SK-N-SH treated with all-trans-retinoic acid at 6 μM for 48 hours (cell line): ENCODE results near the gene SPHK2.

Experiments
- ATAC-seq: fragments of 200-7000 bp; cut with Tn5 transposase; 3 replicates; pipeline ENCODE4 v1.9.1; 2020; ENCODE audit warnings: mild to moderate bottlenecking, moderate library complexity
- ARNTL ChIP-seq: fragments of 450-650 bp; formaldehyde crosslinking; IDR thresholded peaks from 2 replicates; pipeline ENCODE4 v1.5.0; 2020; ENCODE audit warnings: low read depth, mild to moderate bottlenecking, moderate library complexity, borderline replicate concordance
- BACH2 ChIP-seq: fragments of 250-450 bp; sonication (Bioruptor Pico); IDR thresholded peaks from 2 replicates; pipeline ENCODE4 v1.9.0; 2021; ENCODE audit warnings: mild to moderate bottlenecking, borderline replicate concordance
- CSDC2 ChIP-seq: fragments of 250-450 bp; sonication (Bioruptor Pico); IDR thresholded peaks from 2 replicates; pipeline ENCODE4 v1.5.0; 2020; ENCODE audit warnings: mild to moderate bottlenecking, moderate library complexity
- GLIS3 ChIP-seq: fragments of 250-450 bp; sonication (Bioruptor Pico); IDR thresholded peaks from 2 replicates; pipeline ENCODE4 v1.5.0; 2020; ENCODE audit warnings: mild to moderate bottlenecking, moderate library complexity
- OSR1 ChIP-seq: fragments of 250-450 bp; sonication (Bioruptor Pico); IDR thresholded peaks from 2 replicates; pipeline ENCODE4 v1.8.0; 2022; ENCODE audit warnings: moderate library complexity, mild to moderate bottlenecking, inconsistent platforms
- PPARA ChIP-seq: fragments of 250-450 bp; sonication (Bioruptor Pico); IDR thresholded peaks from 2 replicates; pipeline ENCODE4 v1.5.0; 2020; ENCODE audit warnings: mild to moderate bottlenecking, borderline replicate concordance
- SNAI2 ChIP-seq: fragments of 250-450 bp; sonication (Bioruptor Pico); IDR thresholded peaks from 2 replicates; pipeline ENCODE4 v1.5.0; 2020; ENCODE audit warnings: mild to moderate bottlenecking, moderate library complexity
- TCF4 ChIP-seq: fragments of 250-450 bp; sonication (Bioruptor Pico); IDR thresholded peaks from 2 replicates; pipeline ENCODE4 v1.8.0; 2021; ENCODE audit warnings: mild to moderate bottlenecking, moderate library complexity, borderline replicate concordance
- TOX ChIP-seq: fragments of 250-450 bp; sonication (Bioruptor Pico); IDR thresholded peaks from 2 replicates; pipeline ENCODE4 v1.8.0; 2021; ENCODE audit warnings: mild to moderate bottlenecking, moderate library complexity, borderline replicate concordance
- ZC3H10 ChIP-seq: fragments of 250-450 bp; sonication (Bioruptor Pico); IDR thresholded peaks from 2 replicates; pipeline ENCODE4 v1.5.1; 2021; ENCODE audit warnings: mild to moderate bottlenecking, moderate library complexity
- ZFP3 ChIP-seq: fragments of 250-450 bp; sonication (Bioruptor Pico); IDR thresholded peaks from 2 replicates; pipeline ENCODE4 v1.5.0; 2020; ENCODE audit warnings: mild to moderate bottlenecking, moderate library complexity
- ZFP30 ChIP-seq: fragments of 450-650 bp; formaldehyde crosslinking; IDR thresholded peaks from 2 replicates; pipeline ENCODE4 v1.5.0; 2022; ENCODE audit warnings: mild to moderate bottlenecking, moderate library complexity
- ZNF565 ChIP-seq: fragments of 450-650 bp; formaldehyde crosslinking; conservative IDR thresholded peaks from 2 replicates; pipeline ENCODE4 v1.5.0; 2020; ENCODE audit warnings: low read depth, mild to moderate bottlenecking, moderate library complexity
- ZNF70 ChIP-seq: fragments of 450-650 bp; formaldehyde crosslinking; IDR thresholded peaks from 2 replicates; pipeline ENCODE4 v1.5.0; 2020; ENCODE audit warnings: mild to moderate bottlenecking, moderate library complexity
- ZNF8 ChIP-seq: fragments of 450-650 bp; formaldehyde crosslinking; IDR thresholded peaks from 2 replicates; pipeline ENCODE4 v1.5.0; 2020; ENCODE audit warnings: mild to moderate bottlenecking, moderate library complexity
- TF ChIP-seq, protein P1 (sequence below): fragments of 250-450 bp; sonication (Bioruptor Pico); IDR thresholded peaks from 2 replicates; pipeline ENCODE4 v1.8.0; 2020; ENCODE audit warnings: mild to moderate bottlenecking, moderate library complexity, borderline replicate concordance
- TF ChIP-seq, protein P2 (sequence below): fragments of 250-450 bp; sonication (Bioruptor Pico); IDR thresholded peaks from 2 replicates; pipeline ENCODE4 v1.5.0; 2020; ENCODE audit warnings: mild to moderate bottlenecking, moderate library complexity
- TF ChIP-seq, protein P3 (sequence below): fragments of 250-450 bp; sonication (Bioruptor Pico); IDR thresholded peaks from 2 replicates; pipeline ENCODE4 v1.8.0; 2021; ENCODE audit warnings: low read depth, mild to moderate bottlenecking, moderate library complexity, borderline replicate concordance
- TF ChIP-seq, protein P4 (sequence below): fragments of 250-450 bp; sonication (Bioruptor Pico); IDR thresholded peaks from 2 replicates; pipeline ENCODE4 v1.5.1; 2020; ENCODE audit warnings: low read depth, mild to moderate bottlenecking, moderate library complexity

The SPHK2 gene

DNA sequence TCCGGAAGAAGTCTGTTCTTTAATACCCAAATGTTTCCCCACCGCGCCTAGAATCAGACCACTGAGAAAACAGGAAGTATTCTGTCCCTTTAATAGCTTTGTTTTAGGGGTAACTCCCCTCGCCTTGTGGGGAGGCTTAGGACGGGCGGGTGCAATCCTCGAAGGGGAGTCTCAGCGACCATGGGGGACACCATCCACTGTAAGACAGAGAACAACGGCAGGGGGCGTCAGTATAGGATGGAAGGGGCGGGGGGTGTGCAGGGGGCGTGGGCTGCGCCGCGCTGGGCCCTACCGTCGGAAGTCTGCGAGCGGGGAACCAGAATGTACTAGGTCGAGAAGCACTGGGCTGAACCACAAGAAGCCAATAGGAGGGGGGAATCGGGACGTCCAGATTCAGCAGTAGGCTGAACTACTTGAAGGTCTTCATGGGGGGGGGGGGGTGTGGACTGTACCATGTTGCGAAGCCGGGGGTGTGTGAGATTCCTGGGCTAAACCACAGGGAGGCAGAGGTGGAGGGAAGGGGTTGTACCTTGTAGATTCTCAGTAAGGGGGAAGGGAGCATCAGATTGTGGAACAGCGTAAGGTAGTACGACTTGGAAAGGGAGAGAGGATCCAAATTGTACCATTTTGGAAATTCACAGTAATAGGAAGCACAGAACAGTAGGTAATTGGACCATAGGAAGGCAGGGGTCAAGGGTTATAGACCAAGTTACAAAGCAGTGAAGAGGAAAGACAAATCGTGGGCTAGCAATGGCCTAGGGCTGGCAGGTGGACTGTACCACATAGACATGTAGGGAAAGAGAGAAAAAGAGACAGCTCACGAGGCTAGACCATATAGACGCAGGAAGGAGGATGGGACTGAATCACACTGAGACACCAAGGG lies 18.9 kb downstream of the SPHK2 start (continued):
- TF ChIP-seq PPARA (no peak), ZC3H10 (CRISPR knock-in tag) (no peak)

DNA sequence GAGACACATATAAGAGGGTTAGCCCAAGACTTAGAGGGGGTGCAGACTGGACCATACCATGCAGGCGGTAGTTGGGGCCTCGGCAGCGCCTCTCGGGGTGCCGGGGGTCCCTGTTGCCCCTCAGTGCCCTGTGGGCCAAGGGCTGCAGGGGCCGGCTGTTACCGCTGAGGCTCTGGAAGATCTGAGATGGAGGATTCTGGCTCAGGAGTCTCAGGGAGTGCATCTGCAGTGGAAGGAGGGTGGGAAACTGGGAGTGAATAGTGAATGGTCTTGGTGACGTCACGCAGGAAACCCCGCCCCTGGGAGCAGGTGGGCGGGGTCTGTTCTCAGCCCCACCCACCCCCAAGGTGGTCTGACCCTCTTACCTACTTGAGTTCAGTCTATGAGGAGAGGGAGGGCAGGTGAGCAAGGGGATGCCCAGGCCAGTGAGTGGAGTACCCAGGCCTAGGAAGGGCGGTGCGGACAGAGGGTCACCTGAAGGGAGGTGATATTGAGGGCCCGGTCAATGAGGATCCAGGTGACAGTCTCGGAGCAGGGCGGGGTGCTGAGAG lies 19.6 kb downstream of the SPHK2 start:
- no peak for TF ChIP-seq TOX (CRISPR knock-in tag)
- no peak for TF ChIP-seq SNAI2 (CRISPR knock-in tag)
- TF ChIP-seq OSR1 (CRISPR knock-in tag), result no peak
- TF ChIP-seq ZFP3 (CRISPR knock-in tag), result no peak
- TF ChIP-seq, protein P1, sequence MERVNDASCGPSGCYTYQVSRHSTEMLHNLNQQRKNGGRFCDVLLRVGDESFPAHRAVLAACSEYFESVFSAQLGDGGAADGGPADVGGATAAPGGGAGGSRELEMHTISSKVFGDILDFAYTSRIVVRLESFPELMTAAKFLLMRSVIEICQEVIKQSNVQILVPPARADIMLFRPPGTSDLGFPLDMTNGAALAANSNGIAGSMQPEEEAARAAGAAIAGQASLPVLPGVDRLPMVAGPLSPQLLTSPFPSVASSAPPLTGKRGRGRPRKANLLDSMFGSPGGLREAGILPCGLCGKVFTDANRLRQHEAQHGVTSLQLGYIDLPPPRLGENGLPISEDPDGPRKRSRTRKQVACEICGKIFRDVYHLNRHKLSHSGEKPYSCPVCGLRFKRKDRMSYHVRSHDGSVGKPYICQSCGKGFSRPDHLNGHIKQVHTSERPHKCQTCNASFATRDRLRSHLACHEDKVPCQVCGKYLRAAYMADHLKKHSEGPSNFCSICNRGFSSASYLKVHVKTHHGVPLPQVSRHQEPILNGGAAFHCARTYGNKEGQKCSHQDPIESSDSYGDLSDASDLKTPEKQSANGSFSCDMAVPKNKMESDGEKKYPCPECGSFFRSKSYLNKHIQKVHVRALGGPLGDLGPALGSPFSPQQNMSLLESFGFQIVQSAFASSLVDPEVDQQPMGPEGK (CRISPR knock-in tag), result no peak
- TF ChIP-seq ARNTL (CRISPR knock-in tag), result no peak
- TF ChIP-seq ZNF8 (CRISPR knock-in tag), result no peak
- ATAC-seq, result no peak

DNA sequence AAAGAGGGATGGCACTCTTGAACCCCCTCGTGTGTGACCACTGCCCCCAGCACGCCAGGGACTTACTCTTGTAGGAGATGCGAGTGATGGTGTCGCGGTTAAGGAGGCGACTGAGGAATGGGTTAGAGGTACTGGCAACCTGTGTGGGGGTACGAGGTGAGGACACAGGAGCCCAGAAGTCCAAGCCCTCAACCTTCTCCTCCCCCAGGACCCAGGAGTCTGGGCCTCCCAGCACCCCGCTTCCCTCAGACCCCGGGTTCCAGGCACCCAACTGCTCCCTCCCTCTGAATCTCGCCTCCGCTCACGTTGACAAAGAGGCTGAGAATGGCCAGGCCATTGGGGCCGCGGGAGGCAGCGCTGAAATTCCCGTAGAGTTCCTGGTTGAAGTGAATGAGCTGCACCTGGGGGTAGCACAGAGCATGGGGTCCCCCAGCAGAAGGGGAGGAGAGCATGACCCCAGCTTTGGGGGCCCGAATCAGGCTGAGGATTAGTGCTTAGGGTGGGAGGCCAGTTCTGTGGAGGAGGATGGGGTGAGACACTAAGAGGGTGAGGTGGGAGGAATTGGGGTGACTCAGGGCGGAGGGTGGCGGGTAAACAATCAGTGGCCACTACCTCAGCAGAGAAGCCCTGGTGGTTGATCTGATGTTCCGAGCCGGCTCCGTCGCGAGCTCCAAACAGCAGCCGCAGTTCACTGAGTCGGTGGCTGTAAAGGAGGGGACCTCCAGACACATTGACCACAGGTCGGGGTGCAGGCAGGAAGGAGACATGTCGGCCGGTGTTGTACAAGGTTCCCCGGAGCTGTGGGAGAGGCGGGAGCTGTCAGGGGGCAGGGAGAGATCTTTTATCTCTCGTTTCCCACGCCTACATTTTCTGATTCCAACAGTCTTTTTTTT lies 20.4 kb downstream of the SPHK2 start:
- no peak for ATAC-seq

DNA sequence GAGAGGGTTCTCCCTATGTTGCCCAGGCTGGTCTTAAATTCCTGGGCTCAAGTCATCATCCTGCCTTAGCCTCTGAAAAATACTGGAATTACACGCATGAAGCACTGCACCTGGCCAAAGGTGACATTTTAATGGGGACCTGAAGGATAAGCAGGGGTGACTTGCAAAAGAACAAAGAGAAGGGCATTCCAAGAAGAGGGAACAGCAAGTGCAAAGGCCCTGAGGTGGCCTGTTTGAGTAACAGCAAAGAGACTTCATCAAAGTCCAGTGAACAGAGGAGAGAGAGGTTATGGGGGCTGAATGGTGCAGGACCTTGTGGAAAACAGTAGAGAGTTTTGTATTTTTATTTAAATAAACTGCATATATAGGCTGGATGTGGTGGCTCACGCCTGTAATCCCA lies 22.5 kb downstream of the SPHK2 start:
- ATAC-seq, result no peak
- TF ChIP-seq OSR1 (CRISPR knock-in tag) (no peak), ZNF565 (CRISPR knock-in tag) (no peak), ZFP30 (CRISPR knock-in tag) (no peak), ZNF8 (CRISPR knock-in tag) (no peak), ZNF70 (CRISPR knock-in tag) (no peak), GLIS3 (CRISPR knock-in tag) (no peak), PPARA (no peak), TCF4 (CRISPR knock-in tag) (no peak), ARNTL (CRISPR knock-in tag) (no peak), SNAI2 (CRISPR knock-in tag) (no peak), CSDC2 (CRISPR knock-in tag) (no peak), TOX (CRISPR knock-in tag) (no peak), BACH2 (no peak)
- TF ChIP-seq, protein P2, sequence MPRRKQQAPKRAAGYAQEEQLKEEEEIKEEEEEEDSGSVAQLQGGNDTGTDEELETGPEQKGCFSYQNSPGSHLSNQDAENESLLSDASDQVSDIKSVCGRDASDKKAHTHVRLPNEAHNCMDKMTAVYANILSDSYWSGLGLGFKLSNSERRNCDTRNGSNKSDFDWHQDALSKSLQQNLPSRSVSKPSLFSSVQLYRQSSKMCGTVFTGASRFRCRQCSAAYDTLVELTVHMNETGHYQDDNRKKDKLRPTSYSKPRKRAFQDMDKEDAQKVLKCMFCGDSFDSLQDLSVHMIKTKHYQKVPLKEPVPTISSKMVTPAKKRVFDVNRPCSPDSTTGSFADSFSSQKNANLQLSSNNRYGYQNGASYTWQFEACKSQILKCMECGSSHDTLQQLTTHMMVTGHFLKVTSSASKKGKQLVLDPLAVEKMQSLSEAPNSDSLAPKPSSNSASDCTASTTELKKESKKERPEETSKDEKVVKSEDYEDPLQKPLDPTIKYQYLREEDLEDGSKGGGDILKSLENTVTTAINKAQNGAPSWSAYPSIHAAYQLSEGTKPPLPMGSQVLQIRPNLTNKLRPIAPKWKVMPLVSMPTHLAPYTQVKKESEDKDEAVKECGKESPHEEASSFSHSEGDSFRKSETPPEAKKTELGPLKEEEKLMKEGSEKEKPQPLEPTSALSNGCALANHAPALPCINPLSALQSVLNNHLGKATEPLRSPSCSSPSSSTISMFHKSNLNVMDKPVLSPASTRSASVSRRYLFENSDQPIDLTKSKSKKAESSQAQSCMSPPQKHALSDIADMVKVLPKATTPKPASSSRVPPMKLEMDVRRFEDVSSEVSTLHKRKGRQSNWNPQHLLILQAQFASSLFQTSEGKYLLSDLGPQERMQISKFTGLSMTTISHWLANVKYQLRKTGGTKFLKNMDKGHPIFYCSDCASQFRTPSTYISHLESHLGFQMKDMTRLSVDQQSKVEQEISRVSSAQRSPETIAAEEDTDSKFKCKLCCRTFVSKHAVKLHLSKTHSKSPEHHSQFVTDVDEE (CRISPR knock-in tag), result no peak
- TF ChIP-seq, protein P3, sequence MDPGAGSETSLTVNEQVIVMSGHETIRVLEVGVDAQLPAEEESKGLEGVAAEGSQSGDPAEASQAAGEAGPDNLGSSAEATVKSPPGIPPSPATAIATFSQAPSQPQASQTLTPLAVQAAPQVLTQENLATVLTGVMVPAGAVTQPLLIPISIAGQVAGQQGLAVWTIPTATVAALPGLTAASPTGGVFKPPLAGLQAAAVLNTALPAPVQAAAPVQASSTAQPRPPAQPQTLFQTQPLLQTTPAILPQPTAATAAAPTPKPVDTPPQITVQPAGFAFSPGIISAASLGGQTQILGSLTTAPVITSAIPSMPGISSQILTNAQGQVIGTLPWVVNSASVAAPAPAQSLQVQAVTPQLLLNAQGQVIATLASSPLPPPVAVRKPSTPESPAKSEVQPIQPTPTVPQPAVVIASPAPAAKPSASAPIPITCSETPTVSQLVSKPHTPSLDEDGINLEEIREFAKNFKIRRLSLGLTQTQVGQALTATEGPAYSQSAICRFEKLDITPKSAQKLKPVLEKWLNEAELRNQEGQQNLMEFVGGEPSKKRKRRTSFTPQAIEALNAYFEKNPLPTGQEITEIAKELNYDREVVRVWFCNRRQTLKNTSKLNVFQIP, result no peak
- TF ChIP-seq, protein P4, sequence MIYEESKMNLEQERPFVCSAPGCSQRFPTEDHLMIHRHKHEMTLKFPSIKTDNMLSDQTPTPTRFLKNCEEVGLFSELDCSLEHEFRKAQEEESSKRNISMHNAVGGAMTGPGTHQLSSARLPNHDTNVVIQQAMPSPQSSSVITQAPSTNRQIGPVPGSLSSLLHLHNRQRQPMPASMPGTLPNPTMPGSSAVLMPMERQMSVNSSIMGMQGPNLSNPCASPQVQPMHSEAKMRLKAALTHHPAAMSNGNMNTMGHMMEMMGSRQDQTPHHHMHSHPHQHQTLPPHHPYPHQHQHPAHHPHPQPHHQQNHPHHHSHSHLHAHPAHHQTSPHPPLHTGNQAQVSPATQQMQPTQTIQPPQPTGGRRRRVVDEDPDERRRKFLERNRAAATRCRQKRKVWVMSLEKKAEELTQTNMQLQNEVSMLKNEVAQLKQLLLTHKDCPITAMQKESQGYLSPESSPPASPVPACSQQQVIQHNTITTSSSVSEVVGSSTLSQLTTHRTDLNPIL (CRISPR knock-in tag), result no peak

More for the DNA sequence above, 20.4 kb downstream of the SPHK2 start:
- TF ChIP-seq PPARA, result no peak
- TF ChIP-seq, protein P2 (CRISPR knock-in tag), result no peak
- TF ChIP-seq TOX (CRISPR knock-in tag), result no peak
- TF ChIP-seq TCF4 (CRISPR knock-in tag), result no peak
